Neutrophil (primary cell): Measurements from ENCODE around the gene ABAT.
A peak's percentile ranks its signal among the peaks of the same experiment; 100 is the strongest.

ENCODE experiments used
- H3K27ac ChIP-seq: fragments of 200-600 bp; sonication (generic); 2 replicates; pipeline ENCODE4 v1.5.1; 2016; ENCODE audit warnings: mild to moderate bottlenecking, moderate library complexity
- H3K27me3 ChIP-seq: fragments of 200-600 bp; sonication (generic); 2 replicates; pipeline ENCODE4 v1.6.0; 2016; ENCODE audit warnings: mild to moderate bottlenecking
- H3K36me3 ChIP-seq: fragments of 200-600 bp; sonication (generic); 2 replicates; pipeline ENCODE4 v1.5.1; 2017
- H3K4me1 ChIP-seq, 2 experiments: fragments of 200-600 bp in 1 of 2; sonication (generic) in 1 of 2; 1 replicate in 1 of 2; 2 replicates in 1 of 2; pipeline versions ENCODE4 v1.5.1 to v1.6.1; 2013 to 2016; ENCODE audit warnings: low read depth in 1 of 2, low read length in 1 of 2, mild to moderate bottlenecking in 1 of 2, moderate library complexity in 1 of 2; ENCODE audit not compliant: control insufficient read depth in 1 of 2, insufficient read depth in 1 of 2
- H3K4me3 ChIP-seq, 2 experiments: fragments of 200-600 bp in 1 of 2; sonication (generic) in 1 of 2; 1 replicate in 1 of 2; 2 replicates in 1 of 2; pipeline ENCODE4 v1.5.1; 2013 to 2016; ENCODE audit warnings: low read depth in 1 of 2, low read length in 1 of 2, mild to moderate bottlenecking in 1 of 2, moderate library complexity in 1 of 2
- H3K9me3 ChIP-seq: fragments of 200-600 bp; sonication (generic); 2 replicates; pipeline ENCODE4 v1.5.1; 2016
- TF ChIP-seq, protein P1 (sequence below): fragments of 200-600 bp; sonication (generic); IDR thresholded peaks from 2 replicates; pipeline ENCODE4 v1.5.1; 2016; ENCODE audit warnings: antibody characterized with exemption

The ABAT gene

GRCh38 chr16:8674413-8675022, at the start of gene ABAT:
ABAT (plus strand) TSS chr16:8674617; CDS start chr16:8735740, 61,123 bp downstream.
- Histone ChIP-seq H3K4me1 (peaks cover 12 to 20% of the 10 kb centered on the region in 2 experiments), H3K36me3 (peaks cover 14% of the 10 kb centered on the region), H3K4me3 (peak within 1 kb of the TSS; percentile 53 to 65), H3K27me3 (peaks cover 18% of the 10 kb centered on the region), H3K9me3 (no peaks in the 10 kb centered on the region), H3K27ac (peak within 1 kb of the TSS; percentile 47)
- TF ChIP-seq, protein P1, sequence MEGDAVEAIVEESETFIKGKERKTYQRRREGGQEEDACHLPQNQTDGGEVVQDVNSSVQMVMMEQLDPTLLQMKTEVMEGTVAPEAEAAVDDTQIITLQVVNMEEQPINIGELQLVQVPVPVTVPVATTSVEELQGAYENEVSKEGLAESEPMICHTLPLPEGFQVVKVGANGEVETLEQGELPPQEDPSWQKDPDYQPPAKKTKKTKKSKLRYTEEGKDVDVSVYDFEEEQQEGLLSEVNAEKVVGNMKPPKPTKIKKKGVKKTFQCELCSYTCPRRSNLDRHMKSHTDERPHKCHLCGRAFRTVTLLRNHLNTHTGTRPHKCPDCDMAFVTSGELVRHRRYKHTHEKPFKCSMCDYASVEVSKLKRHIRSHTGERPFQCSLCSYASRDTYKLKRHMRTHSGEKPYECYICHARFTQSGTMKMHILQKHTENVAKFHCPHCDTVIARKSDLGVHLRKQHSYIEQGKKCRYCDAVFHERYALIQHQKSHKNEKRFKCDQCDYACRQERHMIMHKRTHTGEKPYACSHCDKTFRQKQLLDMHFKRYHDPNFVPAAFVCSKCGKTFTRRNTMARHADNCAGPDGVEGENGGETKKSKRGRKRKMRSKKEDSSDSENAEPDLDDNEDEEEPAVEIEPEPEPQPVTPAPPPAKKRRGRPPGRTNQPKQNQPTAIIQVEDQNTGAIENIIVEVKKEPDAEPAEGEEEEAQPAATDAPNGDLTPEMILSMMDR: peak; percentile 38

- Histone ChIP-seq H3K4me3 (no peak overlapping the region), H3K27ac (no peak overlapping the region), H3K9me3 (no peaks in the 10 kb centered on the region), H3K36me3 (peaks cover 50% of the 10 kb centered on the region), H3K27me3 (peaks cover 5% of the 10 kb centered on the region), H3K4me1 (peaks cover 13 to 15% of the 10 kb centered on the region in 2 experiments)
- TF ChIP-seq, protein P1: no peak
Observed at GRCh38 chr16:8625491-8626087, 48.8 kb upstream of the ABAT start.

- Histone ChIP-seq H3K27me3 (no peaks in the 10 kb centered on the region), H3K36me3 (peaks cover 50% of the 10 kb centered on the region), H3K27ac (peak overlapping the region; percentile 10), H3K9me3 (no peaks in the 10 kb centered on the region), H3K4me1 (peaks cover 23 to 25% of the 10 kb centered on the region in 2 experiments), H3K4me3 (no peak overlapping the region)
- TF ChIP-seq, protein P1: no peak
Observed at GRCh38 chr16:8626946-8627345, 47.5 kb upstream of the ABAT start.

DNA sequence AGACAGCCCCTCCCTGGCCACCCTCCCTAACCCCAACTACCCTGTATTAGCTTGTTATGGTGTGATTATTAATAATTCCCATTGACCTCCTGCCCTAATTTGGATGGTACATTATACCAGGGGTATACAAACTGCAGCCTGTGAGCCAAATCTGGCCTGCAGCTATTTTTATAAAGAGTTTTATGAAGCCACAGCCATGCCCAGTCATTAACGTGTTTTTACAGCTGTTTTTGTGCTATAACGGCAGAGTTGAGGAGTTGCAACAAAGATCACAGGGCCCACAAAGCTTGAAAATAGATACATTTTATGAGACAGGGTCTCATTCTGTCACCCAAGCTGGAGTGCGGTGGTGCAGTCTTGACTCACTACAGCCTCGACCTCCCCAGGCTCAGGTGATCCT, 47.0 kb upstream of the ABAT start:
- H3K36me3 ChIP-seq: peaks cover 50% of the 10 kb centered on the region
- H3K9me3 ChIP-seq: no peaks in the 10 kb centered on the region
- H3K27me3 ChIP-seq: no peaks in the 10 kb centered on the region
- peaks cover 23 to 25% of the 10 kb centered on the region in 2 experiments for H3K4me1 ChIP-seq
- H3K27ac ChIP-seq: peak overlapping the region; percentile 10
- H3K4me3 ChIP-seq: no peak overlapping the region
- TF ChIP-seq, protein P1: no peak

- H3K4me1 ChIP-seq: peaks cover 33 to 35% of the 10 kb centered on the region in 2 experiments
- H3K36me3 ChIP-seq: peaks cover 50% of the 10 kb centered on the region
- H3K9me3 ChIP-seq: no peaks in the 10 kb centered on the region
- no peaks in the 10 kb centered on the region for H3K27me3 ChIP-seq
- H3K27ac ChIP-seq: peak overlapping the region; percentile 99
- no peak overlapping the region for H3K4me3 ChIP-seq
- TF ChIP-seq, protein P1: no peak
Observed at GRCh38 chr16:8628981-8629725, 45.3 kb upstream of the ABAT start.
